GM12878 (cell line): ENCODE results near the gene SMG6. TPM values are rescaled to one million over a fixed set of nuclear protein-coding genes. Genes with fewer than 3 reads are reported as not detected.

Source experiments
- ATAC-seq: fragments of 200-7000 bp; cut with Tn5 transposase; 3 replicates; pipeline ENCODE4 v1.9.1; 2020; ENCODE audit warnings: mild to moderate bottlenecking, moderate library complexity
- BruUV-seq: library from RNA; stranded (reverse); fragments of 400-500 nt; replicated peaks from 2 replicates; lab custom pipeline; 2021; lab: Mats Ljungman, UMichigan
- CTCF ChIA-PET: fragments of 300-600 bp; sonication (Branson Sonifier 250); formaldehyde crosslinking; extraction: SDS; loops from one replicate; lab custom pipeline; 2021; ENCODE audit warnings: inconsistent platforms; lab: Yijun Ruan, JAX
- POLR2A ChIA-PET: fragments of 350-600 bp; formaldehyde crosslinking; extraction: SDS; loops from one replicate; lab custom pipeline; 2021; ENCODE audit warnings: inconsistent platforms; lab: Charles Lee
- RAD21 ChIA-PET: fragments of 300-600 bp; sonication (Branson Sonifier 250); formaldehyde crosslinking; loops from one replicate; lab custom pipeline; 2023; ENCODE audit warnings: antibody characterized with exemption; ENCODE audit not compliant: unreplicated experiment; lab: Charles Lee
- SMC1A ChIA-PET: fragments of 300-600 bp; sonication (Branson Sonifier 250); formaldehyde crosslinking; loops from one replicate; lab custom pipeline; 2023; ENCODE audit not compliant: unreplicated experiment, uncharacterized antibody; lab: Charles Lee
- DNase-seq: peaks from one replicate; pipeline ENCODE4 v3.0.0-alpha.2; 2011; ENCODE audit warnings: low read depth, low spot score
- FAIRE-seq: peaks from 3 replicates; lab custom pipeline; 2011; peaks lifted over from hg19 to GRCh38; lab: Jason Lieb, UNC
- H2AFZ ChIP-seq: 2 replicates; pipeline ENCODE4 v1.6.0; 2011; ENCODE audit warnings: low read depth, low read length, control low read depth; ENCODE audit not compliant: control insufficient read depth
- H3K27ac ChIP-seq: 2 replicates; pipeline ENCODE4 v1.5.1; 2011; ENCODE audit warnings: control low read depth; ENCODE audit not compliant: control insufficient read depth, insufficient read depth
- H3K27me3 ChIP-seq, 2 experiments: replicated peaks in 1 of 2; 2 replicates each; pipeline versions ENCODE4 v1.6.0 to v1.6.1; 2011; ENCODE audit warnings: low read length in 1 of 2; ENCODE audit not compliant: control insufficient read depth in 2 of 2, insufficient read depth in 2 of 2
- H3K36me3 ChIP-seq, 2 experiments: 2 replicates each; pipeline ENCODE4 v1.5.1; 2011; ENCODE audit warnings: low read length in 1 of 2; ENCODE audit not compliant: control insufficient read depth in 2 of 2, insufficient read depth in 2 of 2
- H3K4me1 ChIP-seq: 2 replicates; pipeline ENCODE4 v1.6.1; 2011; ENCODE audit warnings: mild to moderate bottlenecking, low read length, moderate library complexity, mixed read lengths; ENCODE audit not compliant: control insufficient read depth, insufficient read depth
- H3K4me2 ChIP-seq: 2 replicates; pipeline ENCODE4 v1.6.0; 2011; ENCODE audit warnings: control low read depth; ENCODE audit not compliant: control insufficient read depth, insufficient read depth
- H3K4me3 ChIP-seq: fragments of 200-600 bp; sonication (generic); 2 replicates; pipeline ENCODE4 v1.5.1; 2016
- H3K79me2 ChIP-seq: 2 replicates; pipeline ENCODE4 v1.6.0; 2011; ENCODE audit warnings: low read length; ENCODE audit not compliant: control insufficient read depth, insufficient read depth
- H3K9ac ChIP-seq: 2 replicates; pipeline ENCODE4 v1.8.0; 2011; ENCODE audit warnings: low read length, control low read depth, mixed read lengths; ENCODE audit not compliant: control insufficient read depth, insufficient read depth
- H3K9me3 ChIP-seq: replicated peaks from 3 replicates; pipeline ENCODE4 v1.5.1; 2011; ENCODE audit warnings: mild to moderate bottlenecking, low read length; ENCODE audit not compliant: control insufficient read depth, insufficient read depth
- H4K20me1 ChIP-seq: 2 replicates; pipeline ENCODE4 v1.6.0; 2011; ENCODE audit not compliant: control insufficient read depth, insufficient read depth
- ATF2 ChIP-seq: IDR thresholded peaks from 2 replicates; pipeline ENCODE4 v1.6.1; 2012; ENCODE audit warnings: low read length, inconsistent platforms
- CEBPB ChIP-seq, 2 experiments: fragments of 150-350 bp in 1 of 2; IDR thresholded peaks; 2 replicates each; pipeline ENCODE4 v1.6.1; 2012 to 2014; ENCODE audit warnings: low read depth in 2 of 2, low read length in 2 of 2, borderline replicate concordance in 1 of 2, inconsistent platforms in 1 of 2
- HDAC6 ChIP-seq: fragments of 200-600 bp; sonication (generic); IDR thresholded peaks from one replicate; pipeline ENCODE4 v1.8.0; 2017; ENCODE audit warnings: antibody characterized with exemption; ENCODE audit not compliant: unreplicated experiment
- HSF1 ChIP-seq: fragments of 150-350 bp; IDR thresholded peaks from 2 replicates; pipeline ENCODE4 v1.6.1; 2014; ENCODE audit warnings: mild to moderate bottlenecking, low read depth, low read length
- IRF3 ChIP-seq: fragments of 450-650 bp; IDR thresholded peaks from 2 replicates; pipeline ENCODE4 v1.6.1; 2014; ENCODE audit warnings: mild to moderate bottlenecking
- RAD21 ChIP-seq: IDR thresholded peaks from 2 replicates; pipeline ENCODE4 v1.6.1; 2011; ENCODE audit warnings: mild to moderate bottlenecking, low read depth, low read length, moderate library complexity; ENCODE audit not compliant: insufficient read depth
- RBBP5 ChIP-seq: fragments of 200-600 bp; sonication (generic); conservative IDR thresholded peaks from 2 replicates; pipeline ENCODE4 v1.6.1; 2016
- ZBTB33 ChIP-seq: fragments of 450-650 bp; IDR thresholded peaks from 2 replicates; pipeline ENCODE4 v1.6.1; 2017; ENCODE audit warnings: mild to moderate bottlenecking
- ZNF687 ChIP-seq: fragments of 450-650 bp; IDR thresholded peaks from 2 replicates; pipeline ENCODE4 v1.6.1; 2017; ENCODE audit warnings: mild to moderate bottlenecking, moderate library complexity
- WGBS: methylation state at CpG from one replicate; pipeline ENCODE4 v1.1.6; 2016; ENCODE audit warnings: low lambda C conversion rate; ENCODE audit not compliant: insufficient replicate concordance, insufficient coverage; ENCODE audit errors: missing lambda C conversion rate; 5-methylcytosine and 5-hydroxymethylcytosine counted together
- in situ Hi-C: fragments of 300-500 bp; cut with MboI; formaldehyde crosslinking; loops from 9 replicates; pipeline ENCODE4 v1.14.3; 2018; ENCODE audit warnings: mixed read lengths
- intact Hi-C: fragments of 100-400 bp; cut with micrococcal nuclease; formaldehyde crosslinking; loops from one replicate; pipeline ENCODE4 v1.14.2; 2022; ENCODE audit not compliant: unreplicated experiment
- polyA plus RNA-seq, 11 experiments: library from polyadenylated mRNA; depleted of rRNA in 4 of 11; unstranded in 6 of 11; stranded (reverse) in 5 of 11; fragments of >200 nt; fragmentation: Nextera tagmentation in 4 of 11; fragmentation: Illumina TruSeq in 1 of 11; extraction: Ambion mirVana in 4 of 11; extraction: Trizol in 1 of 11; gene quantifications; 1 replicate in 1 of 11; 2 replicates in 10 of 11; pipeline versions ENCODE4 v1.2.1 to v1.2.3, GENCODE V29; 2011 to 2016; ENCODE audit warnings: inconsistent platforms in 2 of 11, missing spikeins in 2 of 11, low read depth in 1 of 11
- total RNA-seq, 4 experiments: library from RNA; depleted of rRNA in 3 of 4; stranded (reverse); fragments of >200 nt in 3 of 4; fragmentation: Illumina TruSeq in 1 of 4; extraction: Trizol in 1 of 4; gene quantifications; 2 replicates each; pipeline versions ENCODE4 v1.2.1 to v1.2.3, GENCODE V29; 2013 to 2021

SMG6 gene
- total and polyA plus RNA-seq, 10 of the 15 experiments (the other 5 are each of a cell fraction or from before 2014, with no cell fraction given), result 0.58 to 28.7 (median 15.7) TPM

- in situ Hi-C loops (no loop called here), intact Hi-C loops (loop anchor here (1.0 to 2.0 kb wide), 2 partner anchors 40 to 121 kb away; no protein-coding TSS in a partner anchor)
- CTCF ChIA-PET, result interaction anchor here (1.2 to 3.1 kb wide), 4 partner anchors 8 to 309 kb away, joined by 3 to 12 read pairs (median 4); no protein-coding TSS in a partner anchor
- DNase-seq, result peak; percentile 61
- under 1% methylated on average over 59 of the region's 59 CpGs for WGBS
- POLR2A ChIA-PET, result no interaction called here
- no TSS peak for BruUV-seq
- Histone ChIP-seq H3K4me1 (peaks cover 11% of the 10 kb centered on the region), H4K20me1 (no peaks in the 10 kb centered on the region), H3K9me3 (no peaks in the 10 kb centered on the region), H2AFZ (peak within 1 kb of the TSS; percentile 91), H3K79me2 (peaks cover 10% of the 10 kb centered on the region), H3K36me3 (no peaks in the 10 kb centered on the region), H3K4me2 (peak within 1 kb of the TSS; percentile 86), H3K9ac (peak within 1 kb of the TSS; percentile 84), H3K27ac (peak within 1 kb of the TSS; percentile 51), H3K27me3 (peaks cover 3 to 4% of the 10 kb centered on the region in 2 experiments), H3K4me3 (peak within 1 kb of the TSS; percentile 99)
- RAD21 ChIA-PET, result interaction anchor here (1.5 kb wide), 1 partner anchor 121 kb away, joined by 3 read pairs; no protein-coding TSS in a partner anchor
- SMC1A ChIA-PET, result interaction anchor here (0.9 to 2.9 kb wide), 6 partner anchors 10 to 353 kb away, joined by 3 to 6 read pairs (median 3); no protein-coding TSS in a partner anchor
- peak; percentile 97 for ATAC-seq
- FAIRE-seq, result peak; percentile 98
- TF ChIP-seq HDAC6 (no peak), IRF3 (no peak), HSF1 (no peak), ATF2 (no peak), RAD21 (no peak), ZBTB33 (no peak), RBBP5 (no peak), CEBPB (IDR thresholded peaks at IDR 0.05; ENCODE audit: borderline replicate concordance in 1 of 2, low read depth in 2 of 2, low read length in 2 of 2) (no peak), ZNF687 (no peak)
Observed at GRCh38 chr17:2029911-2030778, 273.4 kb downstream of the SMG6 start, which contains the start of gene DPH1. Gene DPH1, plus strand, starts transcription at chr17:2030153. Its CDS starts 17 bp downstream, at chr17:2030170.
